NB4 (cell line): ENCODE data around the gene CAP1.
"Not testable (repeated sequence)": the region's sequence is repeated elsewhere in the genome, so short reads cannot be mapped to it uniquely, and the experiment has no call there.

Source experiments
- DNase-seq: peaks from one replicate; pipeline ENCODE4 v3.0.0; 2010; ENCODE audit warnings: low read depth
- H3K4me3 ChIP-seq: one replicate; pipeline ENCODE4 v1.5.1; 2011; ENCODE audit warnings: mild to moderate bottlenecking, low read depth, low read length, moderate library complexity
- CTCF ChIP-seq: IDR thresholded peaks from one replicate; pipeline ENCODE4 v1.5.1; 2012; ENCODE audit warnings: low read depth, low read length
- MAX ChIP-seq: IDR thresholded peaks from 2 replicates; pipeline ENCODE4 v1.6.1; 2011; ENCODE audit warnings: low read depth, low read length
- MYC ChIP-seq: IDR thresholded peaks from 2 replicates; pipeline ENCODE4 v1.6.1; 2011; ENCODE audit warnings: low read depth, low read length
- POLR2A ChIP-seq: IDR thresholded peaks from 2 replicates; pipeline ENCODE4 v1.6.1; 2011; ENCODE audit warnings: mild to moderate bottlenecking; ENCODE audit not compliant: insufficient read length; ENCODE audit errors: extremely low read depth

CAP1 gene

GRCh38 chr1:40079774-40080400, 39.4 kb downstream of the CAP1 start:
- no peak for TF ChIP-seq MAX
- TF ChIP-seq MYC = no peak
- TF ChIP-seq CTCF = no peak
- TF ChIP-seq POLR2A = no peak

GRCh38 chr1:40081871-40082270, 41.3 kb downstream of the CAP1 start:
- no peak overlapping the region for H3K4me3 ChIP-seq
- no peak for DNase-seq
- TF ChIP-seq MAX (no peak), CTCF (no peak)

More at GRCh38 chr1:40079774-40080400, 39.4 kb downstream of the CAP1 start:
- no peak for DNase-seq
- H3K4me3 ChIP-seq = no peak overlapping the region

GRCh38 chr1:40084750-40085149, 44.2 kb downstream of the CAP1 start:
- TF ChIP-seq CTCF = peak; percentile 51
- peak; percentile 48 for DNase-seq
- not testable (repeated sequence) for H3K4me3 ChIP-seq

GRCh38 chr1:40090652-40091355, 50.3 kb downstream of the CAP1 start:
- no peak for DNase-seq
- TF ChIP-seq POLR2A (no peak), MYC (no peak), CTCF (no peak), MAX (no peak)
- H3K4me3 ChIP-seq = no peak overlapping the region

GRCh38 chr1:40092241-40092640, 51.7 kb downstream of the CAP1 start:
- no peak for TF ChIP-seq MAX
- no peak overlapping the region for H3K4me3 ChIP-seq
- DNase-seq = no peak

- peak; percentile 44 for DNase-seq
- no peak overlapping the region for H3K4me3 ChIP-seq
Observed at GRCh38 chr1:40092706-40093639, 52.4 kb downstream of the CAP1 start.

More at GRCh38 chr1:40092706-40093639, 52.4 kb downstream of the CAP1 start:
- no peak for TF ChIP-seq POLR2A
